NT2/D1 (cell line): ENCODE measurements around the gene PRDX1.

Experiments
- DNase-seq: peaks from one replicate; pipeline ENCODE4 v3.0.0-alpha.2; 2011; ENCODE audit warnings: low read depth, low spot score
- H3K27me3 ChIP-seq: 2 replicates; pipeline ENCODE4 v1.6.0; 2011; ENCODE audit warnings: mild to moderate bottlenecking; ENCODE audit not compliant: insufficient read length, insufficient read depth
- H3K36me3 ChIP-seq: 2 replicates; pipeline ENCODE4 v1.6.1; 2011; ENCODE audit warnings: mild to moderate bottlenecking, low read length, mixed read lengths; ENCODE audit not compliant: insufficient read depth, insufficient read length
- H3K4me1 ChIP-seq: 2 replicates; pipeline ENCODE4 v1.5.1; 2011; ENCODE audit not compliant: insufficient read depth, insufficient read length
- H3K4me3 ChIP-seq: 2 replicates; pipeline ENCODE4 v1.5.1; 2011; ENCODE audit warnings: low read depth; ENCODE audit not compliant: insufficient read length
- H3K9ac ChIP-seq: 2 replicates; pipeline ENCODE4 v1.6.0; 2011; ENCODE audit warnings: low read depth; ENCODE audit not compliant: insufficient read length
- H3K9me3 ChIP-seq: 2 replicates; pipeline ENCODE4 v1.5.1; 2011; ENCODE audit warnings: mild to moderate bottlenecking, low read length; ENCODE audit not compliant: insufficient read depth
- SUZ12 ChIP-seq: IDR thresholded peaks from 2 replicates; pipeline ENCODE4 v1.6.1; 2011; ENCODE audit not compliant: insufficient read length, insufficient read depth; ENCODE audit errors: extremely low read depth
- YY1 ChIP-seq: IDR thresholded peaks from 2 replicates; pipeline ENCODE4 v1.6.1; 2011; ENCODE audit not compliant: insufficient read length, insufficient read depth
- ZNF274 ChIP-seq: IDR thresholded peaks from 2 replicates; pipeline ENCODE4 v1.6.1; 2011; ENCODE audit warnings: mild to moderate bottlenecking, low read depth, low read length

Gene PRDX1

GRCh38 chr1:45563843-45564242 is 42.2 kb upstream of the PRDX1 start:
- H3K9ac ChIP-seq, result no peak overlapping the region
- H3K4me1 ChIP-seq, result peaks cover 4% of the 10 kb centered on the region
- peaks cover 86% of the 10 kb centered on the region for H3K36me3 ChIP-seq
- no peak for DNase-seq
- TF ChIP-seq YY1 (no peak), SUZ12 (no peak), ZNF274 (no peak)
- H3K9me3 ChIP-seq, result no peaks in the 10 kb centered on the region
- H3K27me3 ChIP-seq, result no peaks in the 10 kb centered on the region
- no peak overlapping the region for H3K4me3 ChIP-seq

GRCh38 chr1:45557422-45557944 is 35.8 kb upstream of the PRDX1 start:
- Histone ChIP-seq H3K4me3 (no peak overlapping the region), H3K36me3 (peaks cover 79% of the 10 kb centered on the region), H3K4me1 (peaks cover 4% of the 10 kb centered on the region), H3K27me3 (no peaks in the 10 kb centered on the region), H3K9ac (no peak overlapping the region), H3K9me3 (no peaks in the 10 kb centered on the region)
- DNase-seq, result no peak
- TF ChIP-seq ZNF274 (no peak), SUZ12 (no peak), YY1 (no peak)

- Histone ChIP-seq H3K9me3 (no peaks in the 10 kb centered on the region), H3K4me3 (no peak overlapping the region), H3K36me3 (peaks cover 62% of the 10 kb centered on the region), H3K27me3 (no peaks in the 10 kb centered on the region), H3K4me1 (peaks cover 7% of the 10 kb centered on the region), H3K9ac (no peak overlapping the region)
- TF ChIP-seq YY1 (no peak), SUZ12 (no peak), ZNF274 (no peak)
- no peak for DNase-seq
These were observed 32.5 kb upstream of the PRDX1 start for GRCh38 chr1:45554198-45554597.

GRCh38 chr1:45552331-45552730 is 30.6 kb upstream of the PRDX1 start:
- TF ChIP-seq YY1 (no peak), ZNF274 (no peak), SUZ12 (no peak)
- no peak for DNase-seq

GRCh38 chr1:45551684-45552083 is 30.0 kb upstream of the PRDX1 start:
- Histone ChIP-seq H3K4me3 (peak overlapping the region; percentile 86), H3K9me3 (no peaks in the 10 kb centered on the region), H3K4me1 (peaks cover 4% of the 10 kb centered on the region), H3K27me3 (no peaks in the 10 kb centered on the region), H3K36me3 (peaks cover 48% of the 10 kb centered on the region), H3K9ac (peak overlapping the region; percentile 95)
- TF ChIP-seq SUZ12 (no peak), ZNF274 (no peak), YY1 (no peak)
- DNase-seq, result no peak

More at GRCh38 chr1:45552331-45552730, 30.6 kb upstream of the PRDX1 start:
- Histone ChIP-seq H3K36me3 (peaks cover 51% of the 10 kb centered on the region), H3K4me1 (peaks cover 5% of the 10 kb centered on the region), H3K9me3 (no peaks in the 10 kb centered on the region), H3K9ac (no peak overlapping the region), H3K27me3 (no peaks in the 10 kb centered on the region), H3K4me3 (no peak overlapping the region)

- Histone ChIP-seq H3K36me3 (peaks cover 41% of the 10 kb centered on the region), H3K4me1 (peaks cover 4% of the 10 kb centered on the region), H3K4me3 (peak within 1 kb of the TSS; percentile 86), H3K27me3 (no peaks in the 10 kb centered on the region), H3K9ac (peak within 1 kb of the TSS; percentile 95), H3K9me3 (no peaks in the 10 kb centered on the region)
- peak; percentile 93 for DNase-seq
- TF ChIP-seq YY1, result no peak
- no peak for TF ChIP-seq ZNF274
- no peak for TF ChIP-seq SUZ12
These were observed 29.0 kb upstream of the PRDX1 start, which contains the start of gene AKR1A1 for GRCh38 chr1:45550401-45551351. TSS of gene AKR1A1 (plus strand) at chr1:45550826. CDS start at chr1:45561795, 10,969 bp downstream.

- Histone ChIP-seq H3K4me3 (no peak overlapping the region), H3K27me3 (no peaks in the 10 kb centered on the region), H3K9ac (no peak overlapping the region), H3K9me3 (no peaks in the 10 kb centered on the region), H3K4me1 (peaks cover 2% of the 10 kb centered on the region), H3K36me3 (no peaks in the 10 kb centered on the region)
- TF ChIP-seq ZNF274 (no peak), SUZ12 (no peak), YY1 (no peak)
- no peak for DNase-seq
These were observed 24.0 kb upstream of the PRDX1 start for GRCh38 chr1:45545553-45546310.
